Mesenchymal stem cell (in vitro differentiated cells and primary cell): Measurements from ENCODE around the gene GPA33. TPM values are rescaled to one million over a fixed set of nuclear protein-coding genes. Genes with fewer than 3 reads are reported as not detected.

Source experiments
- small RNA-seq: library from polyadenylated mRNA; stranded (forward); fragments of <200 nt; extraction: miRNeasy Mini kit (QIAGEN cat#:217004); gene quantifications from one replicate; pipeline ENCODE3, GENCODE V24; 2013; ENCODE audit warnings: low read depth

The GPA33 gene

Small RNAs within 50 kb of the gene (small RNA-seq; reads per million reads assigned to genes)
- gene RNA5SP65 = not detected
